Natural killer cell (primary cell): ENCODE data around the gene TMEM233. TPM values are rescaled to one million over a fixed set of nuclear protein-coding genes. Genes with fewer than 3 reads are reported as not detected.

Experiments used
- total RNA-seq, 4 donors: library from RNA; stranded (reverse); fragments of 120-200 nt in 1 of 4; gene quantifications; one replicate each; pipeline versions ENCODE4 v1.2.3 to v1.2.4, GENCODE V29; 2013 to 2022

The TMEM233 gene
- total RNA-seq, 3 donors from 2014 or later (not counting 1 experiment from before 2014, with no cell fraction given): not detected

Other genes with a start within 250 kb of the TMEM233 start
- 10 to 100 TPM; 21.8 to 34.6 (median 23.5) TPM for gene PRKAB1, start 74.4 kb downstream of the TMEM233 start, total RNA-seq